ENCODE measurements around the gene KRTAP12-2.
"Not testable (repeated sequence)": the region's sequence is repeated elsewhere in the genome, so short reads cannot be mapped to it uniquely, and the experiment has no call there.

Gene KRTAP12-2

DNA sequence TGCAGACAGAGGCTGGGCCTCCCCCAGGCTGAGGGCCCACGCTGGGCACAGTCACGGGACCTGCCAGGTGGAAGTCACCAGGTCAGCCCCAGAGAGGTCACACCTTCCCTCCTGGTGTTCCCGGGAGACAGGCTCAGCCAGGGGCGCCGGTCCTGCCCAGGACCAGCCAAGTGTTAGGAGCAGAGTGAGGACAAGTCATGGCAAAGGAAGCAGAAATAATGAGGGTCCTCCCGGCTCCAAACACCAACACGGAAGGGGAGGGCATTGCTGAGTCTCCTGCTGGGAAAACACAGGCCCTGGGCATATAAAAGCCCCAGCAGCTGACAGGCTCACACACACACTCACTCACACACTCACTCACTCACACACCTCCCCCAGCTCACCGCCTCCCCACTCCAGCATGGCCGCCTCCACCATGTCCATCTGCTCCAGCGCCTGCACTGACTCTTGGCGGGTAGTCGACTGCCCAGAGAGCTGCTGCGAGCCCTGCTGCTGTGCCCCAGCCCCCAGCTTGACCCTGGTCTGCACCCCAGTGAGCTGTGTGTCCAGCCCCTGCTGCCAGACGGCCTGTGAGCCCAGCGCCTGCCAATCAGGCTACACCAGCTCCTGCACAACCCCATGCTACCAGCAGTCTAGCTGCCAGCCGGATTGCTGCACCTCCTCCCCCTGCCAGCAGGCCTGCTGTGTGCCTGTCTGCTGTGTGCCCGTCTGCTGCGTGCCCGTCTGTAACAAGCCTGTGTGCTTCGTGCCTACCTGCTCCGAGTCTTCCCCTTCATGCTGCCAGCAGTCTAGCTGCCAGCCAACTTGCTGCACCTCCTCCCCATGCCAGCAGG, 29.5 kb downstream of the KRTAP12-2 start, which contains the start of gene KRTAP10-10:
KRTAP10-10 (plus strand) TSS at position 339 of the 833 bp plus-strand sequence; CDS start at position 401, 62 bp downstream.
- DNase-seq, result no peak
- Histone ChIP-seq H3K27ac (no peak within 1 kb of the TSS), H3K4me3 (ENCODE audit: low read depth, low read length) (no peak within 1 kb of the TSS), H3K36me3 (replicated peaks) (no peaks in the 10 kb centered on the region), H3K27me3 (replicated peaks) (no peaks in the 10 kb centered on the region)
- in situ Hi-C loops (cut with HindIII; ENCODE audit: low pct_ligation_motif_present, low sequenced_read_pairs), result no loop called here
- TF ChIP-seq, protein P1, sequence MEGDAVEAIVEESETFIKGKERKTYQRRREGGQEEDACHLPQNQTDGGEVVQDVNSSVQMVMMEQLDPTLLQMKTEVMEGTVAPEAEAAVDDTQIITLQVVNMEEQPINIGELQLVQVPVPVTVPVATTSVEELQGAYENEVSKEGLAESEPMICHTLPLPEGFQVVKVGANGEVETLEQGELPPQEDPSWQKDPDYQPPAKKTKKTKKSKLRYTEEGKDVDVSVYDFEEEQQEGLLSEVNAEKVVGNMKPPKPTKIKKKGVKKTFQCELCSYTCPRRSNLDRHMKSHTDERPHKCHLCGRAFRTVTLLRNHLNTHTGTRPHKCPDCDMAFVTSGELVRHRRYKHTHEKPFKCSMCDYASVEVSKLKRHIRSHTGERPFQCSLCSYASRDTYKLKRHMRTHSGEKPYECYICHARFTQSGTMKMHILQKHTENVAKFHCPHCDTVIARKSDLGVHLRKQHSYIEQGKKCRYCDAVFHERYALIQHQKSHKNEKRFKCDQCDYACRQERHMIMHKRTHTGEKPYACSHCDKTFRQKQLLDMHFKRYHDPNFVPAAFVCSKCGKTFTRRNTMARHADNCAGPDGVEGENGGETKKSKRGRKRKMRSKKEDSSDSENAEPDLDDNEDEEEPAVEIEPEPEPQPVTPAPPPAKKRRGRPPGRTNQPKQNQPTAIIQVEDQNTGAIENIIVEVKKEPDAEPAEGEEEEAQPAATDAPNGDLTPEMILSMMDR (IDR thresholded peaks at IDR 0.05; ENCODE audit: low read depth, low read length, missing control alignments), result no peak

DNA sequence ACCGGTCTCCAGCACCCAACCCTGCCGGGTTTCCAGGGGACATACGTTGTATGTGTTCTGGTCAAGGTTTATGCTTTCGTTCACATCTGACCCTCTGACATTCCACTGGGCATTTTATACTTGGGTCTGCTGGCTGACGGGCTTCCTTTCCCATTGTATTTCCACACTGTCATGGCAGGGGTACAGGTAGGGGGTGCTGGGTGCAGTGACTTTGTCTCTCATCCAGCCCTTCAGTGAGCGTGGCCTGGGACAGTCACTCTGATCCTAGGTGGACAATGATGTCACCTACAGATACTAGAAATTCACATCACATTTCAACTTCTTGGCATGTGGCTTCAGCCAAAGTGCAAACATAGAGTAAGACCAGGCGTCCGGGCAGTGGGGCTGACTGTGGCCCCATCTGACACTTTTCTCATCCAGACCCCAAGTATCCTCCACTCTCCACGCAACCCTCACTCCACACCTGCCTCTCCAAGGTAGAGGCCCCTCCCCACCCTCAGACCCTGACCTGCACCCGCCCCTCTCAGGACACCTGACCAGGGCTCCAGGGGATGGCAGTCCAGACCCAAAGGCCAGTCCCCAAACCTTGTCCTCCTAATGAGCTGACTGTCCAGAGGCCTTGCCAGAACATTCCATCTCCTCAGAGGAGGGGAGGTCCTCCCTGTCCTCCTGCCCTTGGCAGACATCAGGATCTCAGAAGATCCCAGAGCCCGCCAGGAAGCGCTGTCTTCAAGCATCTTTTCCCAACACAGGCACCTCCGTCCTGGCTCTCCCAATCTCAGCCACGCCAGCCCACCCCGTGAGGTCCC, 30.3 kb downstream of the KRTAP12-2 start:
- DNase-seq, result no peak

DNA sequence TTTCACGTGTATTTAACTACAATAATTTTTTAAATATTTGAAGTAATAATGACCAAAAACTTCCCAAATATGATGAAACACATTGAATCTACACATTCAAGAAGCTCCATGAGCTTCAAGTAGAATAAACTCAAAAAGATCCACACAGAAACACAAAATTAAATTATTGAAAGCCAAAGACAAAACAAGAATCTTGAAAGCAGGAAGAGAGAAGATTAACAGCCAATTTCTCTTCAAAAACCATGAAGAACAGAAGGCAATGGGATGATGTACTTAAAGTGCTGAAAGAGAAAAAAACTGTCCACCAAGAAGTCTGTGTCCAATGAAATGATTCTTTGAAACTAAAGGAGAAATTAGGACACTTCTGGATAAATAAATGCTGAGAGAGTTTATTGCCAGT, 34.7 kb downstream of the KRTAP12-2 start:
- in situ Hi-C loops (cut with HindIII; ENCODE audit: low pct_ligation_motif_present, low sequenced_read_pairs), result no loop called here
- H3K4me3 ChIP-seq (ENCODE audit: low read depth, low read length), result no peak overlapping the region
- no peaks in the 10 kb centered on the region for H3K36me3 ChIP-seq (replicated peaks)
- TF ChIP-seq, protein P1 (IDR thresholded peaks at IDR 0.05; ENCODE audit: low read depth, low read length, missing control alignments), result no peak
- DNase-seq, result no peak
- no peaks in the 10 kb centered on the region for H3K27me3 ChIP-seq (replicated peaks)
- no peak overlapping the region for H3K27ac ChIP-seq

More for the DNA sequence above, 30.3 kb downstream of the KRTAP12-2 start:
- Histone ChIP-seq H3K36me3 (replicated peaks) (no peaks in the 10 kb centered on the region), H3K4me3 (ENCODE audit: low read depth, low read length) (no peak overlapping the region), H3K27me3 (replicated peaks) (no peaks in the 10 kb centered on the region), H3K27ac (no peak overlapping the region)
- in situ Hi-C loops (cut with HindIII; ENCODE audit: low pct_ligation_motif_present, low sequenced_read_pairs), result no loop called here
- TF ChIP-seq, protein P1 (IDR thresholded peaks at IDR 0.05; ENCODE audit: low read depth, low read length, missing control alignments), result no peak

DNA sequence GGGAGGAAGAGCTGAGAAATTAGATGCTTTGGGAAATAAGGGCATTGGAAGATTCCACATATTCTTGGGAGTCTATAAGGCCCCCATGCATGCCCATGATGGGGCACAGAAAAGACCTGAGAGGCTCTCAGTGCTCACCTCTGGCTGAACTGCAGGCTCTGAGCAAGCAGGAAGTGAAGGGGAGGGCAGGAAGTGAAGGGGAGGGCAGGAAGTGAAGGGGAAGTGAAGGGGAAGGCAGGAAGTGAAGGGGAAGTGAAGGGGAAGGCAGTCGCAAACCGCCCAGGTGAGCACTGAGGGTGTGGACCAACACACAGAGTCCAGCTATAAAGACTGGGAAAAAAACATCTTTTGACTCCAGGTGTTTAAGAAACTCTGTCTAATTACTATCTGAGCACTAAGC, 36.3 kb downstream of the KRTAP12-2 start:
- Histone ChIP-seq H3K36me3 (replicated peaks) (no peaks in the 10 kb centered on the region), H3K4me3 (ENCODE audit: low read depth, low read length) (no peak overlapping the region), H3K27me3 (replicated peaks) (no peaks in the 10 kb centered on the region), H3K27ac (no peak overlapping the region)
- in situ Hi-C loops (cut with HindIII; ENCODE audit: low pct_ligation_motif_present, low sequenced_read_pairs), result no loop called here
- DNase-seq, result no peak
- TF ChIP-seq, protein P1 (IDR thresholded peaks at IDR 0.05; ENCODE audit: low read depth, low read length, missing control alignments), result no peak

- TF ChIP-seq, protein P1 (IDR thresholded peaks at IDR 0.05; ENCODE audit: low read depth, low read length, missing control alignments), result no peak
- H3K27ac ChIP-seq, result no peak overlapping the region
- no peaks in the 10 kb centered on the region for H3K36me3 ChIP-seq (replicated peaks)
These were observed 37.9 kb downstream of the KRTAP12-2 start for GRCh38 chr21:44628707-44629391.

DNA sequence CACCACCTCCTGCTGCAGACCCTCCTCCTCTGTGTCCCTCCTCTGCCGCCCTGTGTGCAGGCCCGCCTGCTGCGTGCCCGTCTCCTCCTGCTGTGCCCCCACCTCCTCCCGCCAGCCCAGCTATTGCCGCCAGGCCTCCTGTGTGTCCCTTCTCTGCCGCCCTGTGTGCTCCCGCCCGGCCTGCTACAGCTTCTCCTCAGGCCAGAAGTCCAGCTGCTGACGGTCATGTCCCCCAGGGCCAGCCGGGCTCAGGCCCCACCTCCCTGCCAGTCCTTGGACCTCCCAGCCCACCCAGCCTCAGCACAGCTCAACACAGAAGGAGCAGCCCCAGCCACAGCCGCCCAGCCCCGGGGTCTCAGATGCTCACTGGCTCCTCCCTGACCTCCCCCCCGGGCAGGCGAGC, 38.9 kb downstream of the KRTAP12-2 start:
- H3K27ac ChIP-seq; DNase-seq; H3K36me3 ChIP-seq (replicated peaks); H3K27me3 ChIP-seq (replicated peaks); in situ Hi-C loops (cut with HindIII; ENCODE audit: low pct_ligation_motif_present, low sequenced_read_pairs); H3K4me3 ChIP-seq (ENCODE audit: low read depth, low read length): not testable (repeated sequence)

More at GRCh38 chr21:44628707-44629391, 37.9 kb downstream of the KRTAP12-2 start:
- Histone ChIP-seq H3K27me3 (replicated peaks) (no peaks in the 10 kb centered on the region), H3K4me3 (ENCODE audit: low read depth, low read length) (no peak overlapping the region)
- no peak for DNase-seq
- in situ Hi-C loops (cut with HindIII; ENCODE audit: low pct_ligation_motif_present, low sequenced_read_pairs), result no loop called here

- DNase-seq; H3K4me3 ChIP-seq (ENCODE audit: low read depth, low read length); H3K36me3 ChIP-seq (replicated peaks); H3K27ac ChIP-seq; in situ Hi-C loops (cut with HindIII; ENCODE audit: low pct_ligation_motif_present, low sequenced_read_pairs); H3K27me3 ChIP-seq (replicated peaks): not testable (repeated sequence)
These were observed 39.4 kb downstream of the KRTAP12-2 start for GRCh38 chr21:44627181-44627822.

Measured in brain microvascular endothelial cell (primary cell).